GM21360 (cell line): ENCODE data around the gene AFAP1.

Source experiments
- ATAC-seq: cut with Tn5 transposase; IDR thresholded peaks from one replicate; pipeline ENCODE4 v1.9.1; 2021; ENCODE audit warnings: mild to moderate bottlenecking, moderate library complexity; ENCODE audit not compliant: unreplicated experiment

The AFAP1 gene, protein sequence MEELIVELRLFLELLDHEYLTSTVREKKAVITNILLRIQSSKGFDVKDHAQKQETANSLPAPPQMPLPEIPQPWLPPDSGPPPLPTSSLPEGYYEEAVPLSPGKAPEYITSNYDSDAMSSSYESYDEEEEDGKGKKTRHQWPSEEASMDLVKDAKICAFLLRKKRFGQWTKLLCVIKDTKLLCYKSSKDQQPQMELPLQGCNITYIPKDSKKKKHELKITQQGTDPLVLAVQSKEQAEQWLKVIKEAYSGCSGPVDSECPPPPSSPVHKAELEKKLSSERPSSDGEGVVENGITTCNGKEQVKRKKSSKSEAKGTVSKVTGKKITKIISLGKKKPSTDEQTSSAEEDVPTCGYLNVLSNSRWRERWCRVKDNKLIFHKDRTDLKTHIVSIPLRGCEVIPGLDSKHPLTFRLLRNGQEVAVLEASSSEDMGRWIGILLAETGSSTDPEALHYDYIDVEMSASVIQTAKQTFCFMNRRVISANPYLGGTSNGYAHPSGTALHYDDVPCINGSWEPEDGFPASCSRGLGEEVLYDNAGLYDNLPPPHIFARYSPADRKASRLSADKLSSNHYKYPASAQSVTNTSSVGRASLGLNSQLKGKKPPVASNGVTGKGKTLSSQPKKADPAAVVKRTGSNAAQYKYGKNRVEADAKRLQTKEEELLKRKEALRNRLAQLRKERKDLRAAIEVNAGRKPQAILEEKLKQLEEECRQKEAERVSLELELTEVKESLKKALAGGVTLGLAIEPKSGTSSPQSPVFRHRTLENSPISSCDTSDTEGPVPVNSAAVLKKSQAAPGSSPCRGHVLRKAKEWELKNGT

GRCh38 chr4:7939377-7940108, at the start of gene AFAP1:
Gene AFAP1, minus strand, starts transcription at chr4:7939861. Its CDS starts 67,783 bp downstream, at chr4:7872078.
- peak; percentile 92 for ATAC-seq

DNA sequence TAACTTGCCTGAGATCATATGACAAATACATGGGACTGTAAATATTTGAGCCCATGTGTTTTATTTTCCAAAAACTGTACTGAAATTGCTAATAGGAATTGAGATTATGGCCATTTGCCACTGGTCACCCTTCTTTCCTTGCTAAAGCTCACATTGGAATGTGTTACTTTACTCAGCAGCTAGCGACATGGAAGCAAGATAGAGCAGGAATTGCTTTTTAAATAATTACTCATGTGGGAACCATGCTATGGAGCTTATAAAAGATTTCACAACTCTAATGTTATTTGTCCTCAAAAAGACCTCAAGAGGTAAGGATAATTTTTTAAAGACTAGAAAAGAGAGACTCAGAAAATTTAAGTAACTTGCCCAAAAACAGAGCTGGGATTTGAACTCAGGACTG, 48.8 kb upstream of the AFAP1 start:
- ATAC-seq, result no peak

- peak; percentile 60 for ATAC-seq
Observed at GRCh38 chr4:7987148-7987989, 47.7 kb upstream of the AFAP1 start.

DNA sequence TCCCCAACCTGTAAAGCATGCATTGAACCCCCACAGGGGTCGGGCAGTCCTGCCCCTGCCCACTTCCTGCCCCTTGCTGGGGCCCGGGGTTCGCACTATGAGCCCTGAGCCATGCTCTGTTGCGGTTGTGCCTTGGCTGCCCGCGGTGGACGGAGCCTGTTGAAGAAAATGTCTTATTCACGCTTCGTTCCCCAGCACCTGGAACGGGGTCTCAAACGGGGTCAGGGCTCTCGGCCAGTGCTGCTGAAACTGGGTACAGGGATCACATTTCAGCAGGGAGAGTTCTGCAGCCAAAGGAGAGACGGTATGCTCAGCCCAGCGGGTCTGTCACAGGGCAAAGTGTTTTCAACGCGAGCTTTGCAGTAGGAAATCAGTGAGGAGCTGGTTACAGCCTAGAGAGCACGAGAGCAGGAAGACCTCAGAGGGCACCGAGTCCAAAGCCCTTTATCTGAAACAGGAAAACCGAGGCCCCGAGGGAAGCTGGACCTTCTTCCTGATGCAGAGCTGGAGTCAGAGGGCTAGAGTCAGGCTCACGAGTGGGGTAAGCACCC, 46.3 kb upstream of the AFAP1 start:
- no peak for ATAC-seq

DNA sequence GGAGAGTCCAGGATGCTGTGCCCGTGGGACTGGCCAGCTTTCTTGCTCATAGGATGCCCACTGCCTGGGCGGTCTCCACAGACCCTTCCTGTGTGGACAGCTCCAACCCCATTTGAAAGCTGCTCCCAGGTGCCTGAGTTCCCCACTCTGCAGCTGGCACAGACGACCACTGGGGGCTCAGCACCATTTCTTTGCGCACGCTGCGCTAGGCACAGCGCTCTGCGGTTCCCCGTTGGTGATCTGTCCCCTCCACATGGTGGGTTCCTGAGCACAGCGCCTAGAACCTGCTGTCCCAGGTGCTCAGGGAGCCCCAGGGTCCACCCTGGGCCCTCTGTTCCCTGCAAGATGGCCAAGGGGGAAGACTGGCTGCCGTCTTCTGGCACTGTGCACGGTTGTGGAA, 45.4 kb upstream of the AFAP1 start:
- no peak for ATAC-seq

DNA sequence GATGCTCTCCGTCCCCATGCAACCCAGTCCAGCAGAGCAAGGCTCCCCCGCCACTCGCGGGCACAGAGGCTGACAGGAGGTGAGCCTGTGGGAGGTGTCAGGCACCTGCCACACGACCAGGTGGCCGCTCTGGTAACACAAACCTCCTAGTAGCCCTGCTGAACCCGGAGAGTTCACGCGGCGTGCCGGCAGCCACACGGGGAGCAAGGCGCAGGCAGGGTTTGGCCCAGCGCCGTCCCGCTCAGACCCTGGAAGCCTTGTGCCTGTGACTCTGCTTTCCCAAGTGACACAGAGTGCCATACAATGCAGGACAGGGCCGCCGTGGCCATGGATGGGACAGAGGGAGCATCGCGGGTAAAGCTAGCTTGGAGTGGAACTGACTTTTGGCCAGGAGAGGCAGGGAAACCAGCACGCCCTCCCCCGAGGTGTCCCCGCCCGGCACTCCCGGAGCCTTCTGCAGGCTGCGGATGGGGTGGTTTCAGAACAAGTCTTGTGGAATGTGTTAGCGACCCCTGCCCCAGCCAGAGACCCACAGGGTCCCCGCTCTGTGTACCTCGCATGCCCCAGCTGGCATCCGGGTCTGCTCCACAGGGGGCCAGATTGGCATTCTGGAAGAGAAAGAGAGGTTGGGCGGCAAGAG, 44.7 kb upstream of the AFAP1 start:
- no peak for ATAC-seq

DNA sequence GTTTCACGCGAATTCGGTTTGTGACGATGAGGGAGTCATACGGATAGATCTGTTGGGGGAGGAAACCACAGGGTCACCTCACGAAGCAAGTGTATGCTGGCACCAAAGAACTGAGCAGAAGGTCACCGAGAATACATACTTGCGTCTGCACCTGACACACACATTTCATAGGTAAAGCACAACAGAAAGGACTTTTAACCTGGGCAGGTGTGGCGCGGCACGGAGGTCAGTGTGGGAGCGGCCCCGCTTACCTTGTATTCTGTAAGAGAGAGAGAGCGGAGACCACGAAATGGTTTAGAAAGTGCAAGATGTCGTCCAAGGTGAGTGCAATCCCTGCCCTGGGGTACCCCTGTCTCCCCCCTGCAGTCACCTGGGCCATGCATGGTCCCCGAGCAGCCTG, 43.6 kb upstream of the AFAP1 start:
- no peak for ATAC-seq

DNA sequence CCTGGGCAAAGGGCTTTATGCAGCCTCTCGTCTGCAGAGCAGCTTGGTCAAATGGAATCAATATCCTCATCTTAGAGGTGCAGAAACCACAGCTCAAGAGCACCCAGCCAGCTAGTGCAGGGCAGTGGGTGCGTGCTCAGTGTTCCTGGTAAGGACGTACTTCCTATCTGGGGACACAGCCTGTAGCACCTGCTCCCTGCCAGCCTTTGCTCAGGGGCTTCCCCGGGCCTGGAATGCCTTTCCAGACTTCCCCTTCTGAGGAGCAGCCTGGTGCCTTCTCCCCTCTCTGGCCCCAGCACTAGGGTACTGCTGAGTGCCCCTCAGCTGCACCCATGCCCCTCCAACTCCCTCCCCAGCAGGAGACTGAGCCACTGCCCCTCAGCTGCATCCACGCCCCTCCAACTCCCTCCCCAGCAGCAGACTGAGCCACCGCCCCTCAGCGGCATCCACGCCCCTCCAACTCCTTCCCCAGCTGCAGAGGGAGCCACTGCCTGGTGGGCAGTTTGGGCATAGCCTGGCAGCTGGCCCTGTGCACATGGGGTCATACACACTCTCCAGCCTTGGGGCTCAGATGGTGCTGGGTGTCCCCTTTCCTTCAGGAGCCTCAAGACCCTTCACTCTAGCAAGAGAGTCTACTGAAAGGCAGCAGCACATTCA, 42.2 kb upstream of the AFAP1 start:
- ATAC-seq, result no peak

DNA sequence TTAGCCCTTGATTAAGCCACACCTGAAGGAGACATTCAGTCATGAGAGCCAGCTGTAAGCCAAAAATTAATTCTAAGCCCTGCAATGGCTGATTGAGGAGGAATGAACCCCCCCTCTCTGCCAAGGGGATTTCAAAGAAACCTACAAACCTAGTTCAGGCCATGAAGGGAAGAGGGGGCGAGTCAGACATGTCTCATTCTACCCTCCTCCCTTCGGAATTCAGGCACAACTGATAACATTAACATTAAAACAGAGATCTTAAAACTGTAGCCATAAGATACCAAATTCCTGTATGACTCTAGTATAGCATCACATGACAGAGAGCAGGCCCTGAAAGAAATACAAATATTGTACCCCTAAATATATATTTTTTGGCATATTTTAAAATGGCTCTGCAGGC, 40.4 kb upstream of the AFAP1 start:
- ATAC-seq, result no peak

GRCh38 chr4:7979652-7979968, 39.9 kb upstream of the AFAP1 start:
- no peak for ATAC-seq

- no peak for ATAC-seq
Observed at GRCh38 chr4:7978907-7979651, 39.4 kb upstream of the AFAP1 start.

- no peak for ATAC-seq
Observed at GRCh38 chr4:7978489-7978888, 38.8 kb upstream of the AFAP1 start.

- no peak for ATAC-seq
Observed at GRCh38 chr4:7976634-7977033, 37.0 kb upstream of the AFAP1 start.

- ATAC-seq, result no peak
Observed at GRCh38 chr4:7976025-7976424, 36.4 kb upstream of the AFAP1 start.

GRCh38 chr4:7974425-7974824, 34.8 kb upstream of the AFAP1 start:
- no peak for ATAC-seq

DNA sequence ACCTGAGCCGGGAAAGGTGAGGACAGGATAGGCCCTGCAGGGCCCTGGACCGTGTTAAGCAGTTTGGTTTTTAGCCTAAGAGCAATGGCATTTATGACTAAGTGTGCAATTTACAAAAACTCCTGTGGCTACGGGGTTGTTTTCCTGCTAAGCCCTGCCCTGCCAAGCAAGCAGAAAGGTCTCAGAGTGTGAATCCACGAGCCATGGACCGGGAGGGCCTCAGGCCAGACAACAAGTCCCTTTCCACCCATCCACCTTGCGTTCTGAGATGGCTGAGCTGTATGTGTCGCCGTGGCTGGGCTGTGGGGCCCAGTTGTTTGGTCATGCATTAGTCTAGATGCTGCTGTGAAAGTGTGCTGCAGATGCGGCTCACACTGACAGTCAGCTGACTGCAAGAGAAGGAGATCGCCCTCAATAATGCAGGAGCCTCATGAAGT, 33.9 kb upstream of the AFAP1 start:
- no peak for ATAC-seq

DNA sequence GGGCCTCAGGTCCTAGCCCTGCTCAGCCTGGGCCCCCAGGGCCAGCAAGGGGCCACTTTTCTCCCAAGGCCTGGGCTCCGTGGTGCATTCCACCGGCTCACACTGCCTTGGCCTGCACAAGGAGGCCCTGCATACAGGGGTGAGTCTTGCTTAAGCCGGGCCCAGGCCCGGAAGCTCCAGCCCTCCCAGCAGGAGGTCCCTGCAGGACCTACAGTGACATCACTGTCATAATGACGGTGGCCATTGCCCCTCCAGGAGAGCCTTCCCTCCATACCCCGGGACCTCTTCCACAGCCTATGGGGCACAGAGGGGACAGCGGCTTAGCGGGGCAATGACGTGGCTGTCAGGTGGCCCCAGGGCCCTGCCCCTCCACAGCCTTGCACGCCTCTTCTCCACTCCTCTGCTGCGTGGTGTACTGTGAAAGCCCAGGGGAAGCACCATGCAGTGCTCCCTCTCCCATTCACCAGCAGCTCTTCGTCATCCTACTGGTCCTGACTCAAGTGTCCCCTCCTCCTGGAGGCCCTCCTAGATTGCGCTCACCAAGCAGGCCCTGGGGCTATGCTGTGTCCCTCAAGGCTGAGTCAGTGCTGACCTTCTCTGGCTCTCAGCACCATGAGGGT, 32.3 kb upstream of the AFAP1 start:
- ATAC-seq, result no peak

GRCh38 chr4:7971159-7971631, 31.5 kb upstream of the AFAP1 start:
- no peak for ATAC-seq
